PFSK-1 (cell line): ENCODE measurements around the gene RPAP2.

Experiments used
- FOXP2 ChIP-seq: optimal IDR thresholded peaks from 2 replicates; pipeline ENCODE3; 2011; ENCODE audit warnings: borderline replicate concordance, control low read depth, inconsistent platforms; ENCODE audit not compliant: insufficient read depth; ENCODE audit errors: extremely low read length, extremely low read depth
- POLR2AphosphoS5 ChIP-seq: IDR thresholded peaks from 2 replicates; pipeline ENCODE4 v1.6.1; 2012; ENCODE audit warnings: low read depth, mild to moderate bottlenecking, control low read depth, low read length, moderate library complexity
- SIN3A ChIP-seq: IDR thresholded peaks from 2 replicates; pipeline ENCODE4 v1.6.1; 2012; ENCODE audit warnings: mild to moderate bottlenecking, low read length, moderate library complexity, borderline replicate concordance; ENCODE audit not compliant: insufficient read depth
- TAF1 ChIP-seq: IDR thresholded peaks from 2 replicates; pipeline ENCODE4 v1.6.1; 2012; ENCODE audit warnings: low read length, control low read depth, borderline replicate concordance; ENCODE audit not compliant: insufficient read depth
- TF ChIP-seq, protein P1 (sequence below), 2 experiments: IDR thresholded peaks; 2 replicates each; pipeline versions ENCODE4 v1.6.1 to v1.8.0; 2011 to 2012; ENCODE audit warnings: low read depth in 2 of 2, low read length in 2 of 2, control low read depth in 1 of 2, inconsistent platforms in 1 of 2, mild to moderate bottlenecking in 1 of 2, moderate library complexity in 1 of 2; ENCODE audit not compliant: insufficient read depth in 1 of 2

The RPAP2 gene

GRCh38 chr1:92419642-92420041 is 120.8 kb downstream of the RPAP2 start:
- TF ChIP-seq TAF1 (no peak), POLR2AphosphoS5 (no peak), SIN3A (no peak), FOXP2 (no peak)
- TF ChIP-seq, protein P1, sequence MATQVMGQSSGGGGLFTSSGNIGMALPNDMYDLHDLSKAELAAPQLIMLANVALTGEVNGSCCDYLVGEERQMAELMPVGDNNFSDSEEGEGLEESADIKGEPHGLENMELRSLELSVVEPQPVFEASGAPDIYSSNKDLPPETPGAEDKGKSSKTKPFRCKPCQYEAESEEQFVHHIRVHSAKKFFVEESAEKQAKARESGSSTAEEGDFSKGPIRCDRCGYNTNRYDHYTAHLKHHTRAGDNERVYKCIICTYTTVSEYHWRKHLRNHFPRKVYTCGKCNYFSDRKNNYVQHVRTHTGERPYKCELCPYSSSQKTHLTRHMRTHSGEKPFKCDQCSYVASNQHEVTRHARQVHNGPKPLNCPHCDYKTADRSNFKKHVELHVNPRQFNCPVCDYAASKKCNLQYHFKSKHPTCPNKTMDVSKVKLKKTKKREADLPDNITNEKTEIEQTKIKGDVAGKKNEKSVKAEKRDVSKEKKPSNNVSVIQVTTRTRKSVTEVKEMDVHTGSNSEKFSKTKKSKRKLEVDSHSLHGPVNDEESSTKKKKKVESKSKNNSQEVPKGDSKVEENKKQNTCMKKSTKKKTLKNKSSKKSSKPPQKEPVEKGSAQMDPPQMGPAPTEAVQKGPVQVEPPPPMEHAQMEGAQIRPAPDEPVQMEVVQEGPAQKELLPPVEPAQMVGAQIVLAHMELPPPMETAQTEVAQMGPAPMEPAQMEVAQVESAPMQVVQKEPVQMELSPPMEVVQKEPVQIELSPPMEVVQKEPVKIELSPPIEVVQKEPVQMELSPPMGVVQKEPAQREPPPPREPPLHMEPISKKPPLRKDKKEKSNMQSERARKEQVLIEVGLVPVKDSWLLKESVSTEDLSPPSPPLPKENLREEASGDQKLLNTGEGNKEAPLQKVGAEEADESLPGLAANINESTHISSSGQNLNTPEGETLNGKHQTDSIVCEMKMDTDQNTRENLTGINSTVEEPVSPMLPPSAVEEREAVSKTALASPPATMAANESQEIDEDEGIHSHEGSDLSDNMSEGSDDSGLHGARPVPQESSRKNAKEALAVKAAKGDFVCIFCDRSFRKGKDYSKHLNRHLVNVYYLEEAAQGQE (IDR thresholded peaks at IDR 0.05; ENCODE audit: insufficient read depth in 1 of 2, low read depth in 2 of 2, low read length in 2 of 2): no peak

DNA sequence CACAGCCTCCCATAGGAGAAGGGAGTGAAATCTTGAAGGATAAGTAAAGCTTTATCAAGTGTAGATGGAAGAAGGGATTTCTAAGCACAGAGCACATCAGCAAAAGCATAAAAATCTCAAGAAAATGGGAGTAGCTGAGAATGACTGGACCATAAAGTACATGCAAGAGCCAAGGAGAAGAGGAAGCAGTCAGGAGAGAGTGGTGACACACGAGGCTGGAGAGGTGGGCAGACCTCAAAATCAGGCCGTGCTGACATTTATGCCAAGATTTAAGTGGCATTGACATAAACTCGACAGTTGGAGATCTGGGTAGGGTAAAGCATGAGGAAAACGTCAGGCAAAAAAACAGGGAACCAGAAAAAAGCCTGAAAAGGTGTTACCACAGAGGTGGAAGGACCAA is 125.5 kb downstream of the RPAP2 start:
- TF ChIP-seq TAF1 (no peak), FOXP2 (no peak), SIN3A (no peak), POLR2AphosphoS5 (no peak)
- TF ChIP-seq, protein P1 (IDR thresholded peaks at IDR 0.05; ENCODE audit: insufficient read depth in 1 of 2, low read depth in 2 of 2, low read length in 2 of 2): no peak

GRCh38 chr1:92425617-92426016 is 126.8 kb downstream of the RPAP2 start:
- no peak for TF ChIP-seq FOXP2
- TF ChIP-seq TAF1: no peak
- TF ChIP-seq POLR2AphosphoS5: no peak
- TF ChIP-seq, protein P1 (IDR thresholded peaks at IDR 0.05; ENCODE audit: insufficient read depth in 1 of 2, low read depth in 2 of 2, low read length in 2 of 2): no peak
- TF ChIP-seq SIN3A: no peak

DNA sequence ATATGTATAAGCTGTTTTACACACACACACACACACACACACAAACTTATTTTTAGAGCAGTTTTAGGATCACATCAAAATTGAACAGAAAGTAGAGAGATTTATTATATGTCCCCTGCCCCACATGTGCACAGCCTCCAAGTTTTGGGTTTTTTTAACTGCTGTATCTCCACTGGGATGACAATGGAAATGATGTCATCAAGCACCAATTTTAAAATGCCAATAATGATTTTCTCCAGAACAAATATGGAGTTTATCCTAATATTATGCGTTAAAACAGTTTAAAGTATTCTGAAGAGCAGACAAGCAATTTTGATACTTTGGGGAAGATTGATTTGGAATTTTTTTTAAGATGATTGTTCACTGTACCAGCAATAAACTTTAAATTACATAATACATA is 131.2 kb downstream of the RPAP2 start:
- TF ChIP-seq FOXP2: no peak
- TF ChIP-seq TAF1: no peak
- TF ChIP-seq POLR2AphosphoS5: no peak
- no peak for TF ChIP-seq SIN3A
- TF ChIP-seq, protein P1 (IDR thresholded peaks at IDR 0.05; ENCODE audit: insufficient read depth in 1 of 2, low read depth in 2 of 2, low read length in 2 of 2): no peak

GRCh38 chr1:92439291-92439690 is 140.4 kb downstream of the RPAP2 start:
- TF ChIP-seq FOXP2 (no peak), SIN3A (no peak), TAF1 (no peak), POLR2AphosphoS5 (no peak)
- TF ChIP-seq, protein P1 (IDR thresholded peaks at IDR 0.05; ENCODE audit: insufficient read depth in 1 of 2, low read depth in 2 of 2, low read length in 2 of 2): no peak
